Esophagus muscularis mucosa (tissue), 4 donors: ENCODE data around the gene ALDH1A2. TPM values are rescaled to one million over a fixed set of nuclear protein-coding genes. Genes with fewer than 3 reads are reported as not detected.
A peak's percentile ranks its signal among the peaks of the same experiment; 100 is the strongest.

Experiments used
- DNase-seq: peaks from one replicate; pipeline ENCODE4 v3.0.0-alpha.2; 2017; ENCODE audit errors: extremely low spot score
- H3K27ac ChIP-seq, 4 donors: fragments of 200-600 bp; sonication (generic); replicated peaks in 1 of 4; 1 replicate in 3 of 4; 2 replicates in 1 of 4; pipeline ENCODE4 v1.5.1; 2016 to 2019; ENCODE audit warnings: mild to moderate bottlenecking in 1 of 4
- H3K27me3 ChIP-seq, 4 donors: fragments of 200-600 bp; sonication (generic); one replicate each; pipeline versions ENCODE4 v1.5.1 to v1.6.0; 2016 to 2019
- H3K36me3 ChIP-seq, 4 donors: fragments of 200-600 bp; sonication (generic); one replicate each; pipeline ENCODE4 v1.5.1; 2016 to 2019
- H3K4me1 ChIP-seq, 4 donors: fragments of 200-600 bp; sonication (generic); one replicate each; pipeline ENCODE4 v1.5.1; 2016 to 2019
- H3K4me3 ChIP-seq, 4 donors: fragments of 200-600 bp; sonication (generic); 1 replicate in 2 of 4; 2 replicates in 2 of 4; pipeline ENCODE4 v1.5.1; 2016 to 2019; ENCODE audit warnings: mild to moderate bottlenecking in 4 of 4, moderate library complexity in 1 of 4
- H3K9me3 ChIP-seq, 4 donors: fragments of 200-600 bp; sonication (generic); 1 replicate in 3 of 4; 2 replicates in 1 of 4; pipeline ENCODE4 v1.5.1; 2016 to 2019
- CTCF ChIP-seq, 3 experiments: fragments of 200-600 bp in 2 of 3; fragments of 450-650 bp in 1 of 3; sonication (generic) in 2 of 3; IDR thresholded peaks; one replicate each; pipeline ENCODE4 v1.5.1; 2017 to 2019; ENCODE audit warnings: antibody characterized with exemption in 3 of 3, mild to moderate bottlenecking in 2 of 3, moderate library complexity in 1 of 3
- EP300 ChIP-seq: sonication (generic); formaldehyde crosslinking; IDR thresholded peaks from one replicate; pipeline ENCODE4 v1.6.1; 2017; ENCODE audit warnings: antibody characterized with exemption
- POLR2A ChIP-seq: fragments of 450-650 bp; IDR thresholded peaks from one replicate; pipeline ENCODE4 v1.6.1; 2017; ENCODE audit warnings: antibody characterized with exemption, moderate library complexity, mild to moderate bottlenecking, low read depth
- POLR2AphosphoS5 ChIP-seq, 2 donors: sonication (generic); formaldehyde crosslinking; IDR thresholded peaks; one replicate each; pipeline ENCODE4 v1.6.1; 2017; ENCODE audit warnings: antibody characterized with exemption in 2 of 2
- WGBS: methylation state at CpG from one replicate; pipeline ENCODE4 v1.1.5; 2018; 5-methylcytosine and 5-hydroxymethylcytosine counted together
- intact Hi-C: fragments of 100-400 bp; cut with DNase I; formaldehyde crosslinking; loops from one replicate; pipeline ENCODE4 v1.15.1; 2023
- total RNA-seq, 4 donors: library from RNA; depleted of rRNA; stranded (reverse); fragments of >200 nt; gene quantifications; one replicate each; pipeline versions ENCODE4 v1.1.0 to v1.2.1, GENCODE V29; 2016

The ALDH1A2 gene
- total RNA-seq, 4 donors from 2014 or later: 13.3 to 41.2 (median 19.8) TPM

- DNase-seq: no peak
- TF ChIP-seq EP300 (no peak), POLR2AphosphoS5 (IDR thresholded peaks at IDR 0.05) (no peak), POLR2A (no peak), CTCF (IDR thresholded peaks at IDR 0.05) (no peak)
- H3K27ac ChIP-seq: peak overlapping the region; percentile 51 to 72 (median 60)
- no peaks in the 10 kb centered on the region for H3K36me3 ChIP-seq
- peaks cover 11 to 63% (median 29%) of the 10 kb centered on the region in 4 donors for H3K27me3 ChIP-seq
- intact Hi-C loops: loop anchor here (5.0 to 10.0 kb wide), 2 partner anchors 93 to 320 kb away; no protein-coding TSS in a partner anchor
- peaks cover 3 to 24% (median 18%) of the 10 kb centered on the region in 4 donors for H3K4me1 ChIP-seq
- peak overlapping the region; percentile 59 to 67 (median 62) for H3K4me3 ChIP-seq
- H3K9me3 ChIP-seq: no peaks in the 10 kb centered on the region
- 17% methylated on average over 25 of the region's 39 CpGs for WGBS
Measured at GRCh38 chr15:58064980-58065444, 499 bp downstream of the ALDH1A2 start.

GRCh38 chr15:58064082-58064979, 1.2 kb downstream of the ALDH1A2 start:
- peak overlapping the region in 3 of 4 donors; percentile 55 to 72 (median 66) for H3K27ac ChIP-seq

GRCh38 chr15:58063614-58064013, 1.9 kb downstream of the ALDH1A2 start:
- DNase-seq: no peak
- no peaks in the 10 kb centered on the region for H3K9me3 ChIP-seq
- H3K27me3 ChIP-seq: peaks cover 11 to 64% (median 29%) of the 10 kb centered on the region in 4 donors
- 66% methylated on average over 3 of the region's 3 CpGs for WGBS
- H3K27ac ChIP-seq: no peak overlapping the region
- TF ChIP-seq CTCF (IDR thresholded peaks at IDR 0.05) (no peak), EP300 (no peak), POLR2AphosphoS5 (IDR thresholded peaks at IDR 0.05) (no peak), POLR2A (no peak)
- H3K4me3 ChIP-seq: peak overlapping the region in 1 of 4 donors; percentile 63
- intact Hi-C loops: loop anchor here (10.0 kb wide), 1 partner anchor 319 kb away; no protein-coding TSS in a partner anchor
- peaks cover 3 to 24% (median 18%) of the 10 kb centered on the region in 4 donors for H3K4me1 ChIP-seq
- no peaks in the 10 kb centered on the region for H3K36me3 ChIP-seq

More at GRCh38 chr15:58064082-58064979, 1.2 kb downstream of the ALDH1A2 start:
- no peak for DNase-seq
- Histone ChIP-seq H3K36me3 (no peaks in the 10 kb centered on the region), H3K9me3 (no peaks in the 10 kb centered on the region), H3K27me3 (peaks cover 11 to 65% (median 29%) of the 10 kb centered on the region in 4 donors), H3K4me3 (peak overlapping the region; percentile 59 to 67 (median 62)), H3K4me1 (peaks cover 3 to 24% (median 18%) of the 10 kb centered on the region in 4 donors)
- TF ChIP-seq EP300: no peak
- no peak for TF ChIP-seq CTCF (IDR thresholded peaks at IDR 0.05)
- no peak for TF ChIP-seq POLR2A
- no peak for TF ChIP-seq POLR2AphosphoS5 (IDR thresholded peaks at IDR 0.05)
- intact Hi-C loops: loop anchor here (10.0 kb wide), 1 partner anchor 320 kb away; no protein-coding TSS in a partner anchor
- 56% methylated on average over 22 of the region's 22 CpGs for WGBS

- TF ChIP-seq EP300 (no peak), POLR2AphosphoS5 (IDR thresholded peaks at IDR 0.05) (no peak), POLR2A (no peak), CTCF (IDR thresholded peaks at IDR 0.05) (no peak)
- intact Hi-C loops: loop anchor here (10.0 kb wide), 1 partner anchor 318 kb away; no protein-coding TSS in a partner anchor
- H3K36me3 ChIP-seq: no peaks in the 10 kb centered on the region
- no peak for DNase-seq
- H3K27me3 ChIP-seq: peaks cover 11 to 58% (median 29%) of the 10 kb centered on the region in 4 donors
- peaks cover 3 to 24% (median 18%) of the 10 kb centered on the region in 4 donors for H3K4me1 ChIP-seq
- no peaks in the 10 kb centered on the region for H3K9me3 ChIP-seq
- no peak overlapping the region for H3K27ac ChIP-seq
- WGBS: 93% methylated on average over 4 of the region's 4 CpGs
- no peak overlapping the region for H3K4me3 ChIP-seq
Measured at GRCh38 chr15:58062983-58063382, 2.5 kb downstream of the ALDH1A2 start.
